IMR-90 (cell line): ENCODE data around the gene CTRB1.

Experiments used
- BHLHE40 ChIP-seq: fragments of 150-350 bp; IDR thresholded peaks from 2 replicates; pipeline ENCODE4 v1.6.1; 2016; ENCODE audit warnings: mild to moderate bottlenecking, low read depth, low read length
- CEBPB ChIP-seq: IDR thresholded peaks from 2 replicates; pipeline ENCODE4 v1.6.1; 2012; ENCODE audit warnings: low read depth, low read length, improper control_type of control experiment
- CHD1 ChIP-seq: IDR thresholded peaks from 2 replicates; pipeline ENCODE4 v1.6.1; 2012; ENCODE audit warnings: low read depth, low read length, improper control_type of control experiment
- CTCF ChIP-seq: conservative IDR thresholded peaks from 2 replicates; pipeline ENCODE4 v1.5.1; 2012; ENCODE audit warnings: mild to moderate bottlenecking, low read depth, low read length, improper control_type of control experiment
- FOS ChIP-seq: fragments of 150-350 bp; IDR thresholded peaks from 2 replicates; pipeline ENCODE4 v1.6.1; 2016; ENCODE audit warnings: low read depth, low read length
- MAFK ChIP-seq: IDR thresholded peaks from 2 replicates; pipeline ENCODE4 v1.6.1; 2012; ENCODE audit warnings: low read depth, low read length, improper control_type of control experiment
- NFE2L2 ChIP-seq: fragments of 150-350 bp; IDR thresholded peaks from 2 replicates; pipeline ENCODE4 v1.6.1; 2016; ENCODE audit warnings: low read depth, mild to moderate bottlenecking, low read length
- POLR2A ChIP-seq: IDR thresholded peaks from 2 replicates; pipeline ENCODE4 v1.6.1; 2012; ENCODE audit warnings: mild to moderate bottlenecking, low read depth, low read length
- RAD21 ChIP-seq: IDR thresholded peaks from 2 replicates; pipeline ENCODE4 v1.6.1; 2012; ENCODE audit warnings: low read length, improper control_type of control experiment
- RCOR1 ChIP-seq: IDR thresholded peaks from 2 replicates; pipeline ENCODE4 v1.6.1; 2012; ENCODE audit warnings: mild to moderate bottlenecking, low read length, improper control_type of control experiment; ENCODE audit not compliant: insufficient replicate concordance
- RFX5 ChIP-seq: IDR thresholded peaks from 2 replicates; pipeline ENCODE4 v1.8.0; 2012; ENCODE audit warnings: low read depth, mild to moderate bottlenecking, low read length, moderate library complexity
- USF2 ChIP-seq: fragments of 150-350 bp; IDR thresholded peaks from 2 replicates; pipeline ENCODE4 v1.6.1; 2017; ENCODE audit warnings: mild to moderate bottlenecking, antibody characterized with exemption, low read length, low read depth

GRCh38 chr16:75256696-75257343, 38.0 kb downstream of the CTRB1 start:
- TF ChIP-seq CTCF: no peak
- no peak for TF ChIP-seq POLR2A
- no peak for TF ChIP-seq CHD1
- TF ChIP-seq NFE2L2: no peak
- TF ChIP-seq CEBPB: no peak
- TF ChIP-seq RAD21: no peak
- TF ChIP-seq RFX5: no peak
- no peak for TF ChIP-seq USF2
- TF ChIP-seq BHLHE40: no peak
- no peak for TF ChIP-seq RCOR1
- TF ChIP-seq FOS: no peak
- TF ChIP-seq MAFK: no peak
